G401.6 (cell line): Measurements from ENCODE around the gene B3GALNT1.

Source experiments
- FAIRE-seq: peaks from 2 replicates; lab custom pipeline; 2012; peaks lifted over from hg19 to GRCh38; lab: Jason Lieb, UNC

B3GALNT1 gene

DNA sequence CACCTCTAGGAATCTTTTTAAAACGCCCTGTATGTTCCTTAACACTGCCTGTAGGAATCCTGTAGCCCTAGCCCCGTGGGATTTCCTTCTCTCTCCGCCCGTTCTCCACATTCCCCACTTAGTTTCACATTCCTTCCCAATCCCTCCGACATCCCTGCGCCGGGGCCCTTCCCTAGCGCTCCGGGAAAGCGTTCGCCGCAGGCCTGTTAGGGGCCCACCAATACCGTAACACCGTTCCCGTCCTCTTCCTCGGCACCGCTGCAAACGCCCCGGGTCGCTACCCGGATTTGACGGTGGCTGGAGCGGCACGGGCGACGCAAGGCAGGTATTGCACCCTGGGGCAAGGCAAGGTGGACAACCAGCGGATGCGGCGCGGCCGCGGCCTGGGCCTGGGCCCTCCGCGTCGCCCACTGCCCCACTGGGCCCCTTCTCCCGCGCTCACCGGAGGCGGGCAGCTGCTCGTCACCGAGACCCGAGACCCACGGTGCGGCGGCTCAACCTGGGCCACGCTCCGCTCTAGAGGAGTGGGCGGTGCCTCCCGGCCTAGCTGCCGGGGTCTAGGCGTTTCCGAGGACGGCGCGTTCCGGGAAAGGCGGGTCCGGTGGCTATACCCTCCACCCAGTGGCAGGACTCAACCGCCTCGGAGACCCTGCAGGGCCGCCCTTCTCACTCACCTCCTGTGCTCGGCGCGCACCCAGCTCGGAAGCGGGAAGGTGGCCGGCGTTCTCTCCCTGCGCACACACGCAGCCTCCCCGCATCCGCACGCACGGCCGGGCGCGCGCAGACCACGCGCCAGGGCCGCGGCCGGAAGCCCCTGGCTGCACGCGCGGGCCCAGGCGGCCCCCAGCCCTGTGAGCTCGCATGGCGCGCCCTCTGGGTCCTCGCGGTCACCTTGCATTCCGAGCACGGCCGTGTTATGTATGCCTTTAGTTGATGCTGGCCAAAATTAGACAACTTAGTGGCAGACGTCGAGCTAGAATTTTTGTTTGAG, at the start of gene B3GALNT1:
B3GALNT1 (minus strand) TSS at position 789 of the 991 bp plus-strand sequence. CDS start 18,595 bp downstream, outside the sequence.
- no peak for FAIRE-seq

DNA sequence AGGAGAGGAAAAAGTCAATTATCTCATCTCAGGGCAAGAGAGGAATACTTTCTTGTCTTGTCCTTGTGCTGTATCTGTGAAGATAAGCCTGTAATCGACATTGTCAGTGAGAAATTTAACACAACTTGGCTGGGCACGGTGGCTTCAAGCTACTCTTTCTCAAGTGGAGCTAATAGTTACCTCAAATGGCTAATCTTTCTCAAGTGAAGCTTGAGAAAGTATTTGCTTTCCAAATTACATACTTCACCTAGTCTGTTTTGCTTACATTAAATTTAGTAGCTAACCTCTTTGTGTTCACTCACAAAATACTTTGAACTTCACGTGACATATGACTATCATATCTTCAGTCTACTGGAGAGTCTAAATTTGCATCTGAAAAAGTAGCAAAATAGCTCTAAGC, 48.3 kb upstream of the B3GALNT1 start:
- FAIRE-seq, result no peak

- FAIRE-seq, result no peak
These were observed 44.9 kb upstream of the B3GALNT1 start for GRCh38 chr3:161150001-161150525.

- FAIRE-seq, result no peak
These were observed 44.4 kb upstream of the B3GALNT1 start for GRCh38 chr3:161149529-161149928.

DNA sequence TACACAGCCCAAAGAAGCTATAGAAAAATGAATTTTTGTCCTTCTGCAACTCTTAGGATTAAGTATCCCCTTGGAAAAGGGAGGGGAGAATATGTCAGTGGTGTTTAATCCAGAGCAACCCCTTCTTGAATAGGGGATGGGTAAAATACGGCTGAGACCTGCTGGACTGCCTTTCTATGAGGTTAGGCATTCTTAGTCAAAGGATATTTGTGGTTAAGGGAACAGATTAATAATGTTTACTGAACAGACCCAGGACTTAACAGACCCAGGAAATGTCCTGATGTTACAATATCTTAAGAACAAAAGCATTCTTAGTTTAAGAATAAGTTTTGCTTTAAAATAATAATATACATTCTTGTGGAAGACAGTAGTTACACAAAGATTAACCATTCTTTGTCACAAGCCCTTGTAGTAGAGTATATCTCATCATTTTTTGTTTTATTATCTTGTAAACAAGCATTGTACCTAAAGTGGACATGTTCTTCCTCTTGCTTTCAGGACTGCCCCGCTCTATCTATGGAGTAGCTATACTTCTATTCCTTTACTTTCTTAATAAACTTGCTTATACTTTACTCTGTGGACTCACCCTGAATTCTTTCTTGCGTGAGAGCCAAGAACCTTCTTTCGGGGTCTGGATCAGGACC, 43.8 kb upstream of the B3GALNT1 start:
- no peak for FAIRE-seq

DNA sequence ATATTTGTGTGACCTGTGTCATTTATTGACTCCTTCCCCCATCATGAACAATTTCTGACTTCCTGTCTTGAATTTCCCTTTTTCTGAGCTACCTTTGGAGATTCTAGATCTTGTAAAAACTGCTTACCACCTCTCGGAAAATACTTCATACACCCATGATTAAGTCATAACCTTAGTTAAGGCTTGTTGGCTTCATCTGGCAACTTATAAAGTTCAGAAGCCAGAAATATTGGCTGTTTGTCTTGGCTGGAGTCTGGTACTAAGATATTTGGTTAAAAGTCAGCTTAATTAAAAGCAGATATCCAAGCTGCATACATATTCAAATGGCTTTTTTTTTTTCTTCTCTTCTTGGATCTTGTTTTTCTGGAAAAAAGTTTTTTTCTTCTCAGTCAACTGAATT, 37.3 kb upstream of the B3GALNT1 start:
- no peak for FAIRE-seq

GRCh38 chr3:161139686-161140085, 34.5 kb upstream of the B3GALNT1 start:
- FAIRE-seq, result no peak

- FAIRE-seq, result no peak
These were observed 32.1 kb upstream of the B3GALNT1 start for GRCh38 chr3:161137260-161137659.

- no peak for FAIRE-seq
These were observed 27.2 kb upstream of the B3GALNT1 start for GRCh38 chr3:161132391-161132790.

- FAIRE-seq, result no peak
These were observed 21.3 kb upstream of the B3GALNT1 start for GRCh38 chr3:161126495-161126894.

DNA sequence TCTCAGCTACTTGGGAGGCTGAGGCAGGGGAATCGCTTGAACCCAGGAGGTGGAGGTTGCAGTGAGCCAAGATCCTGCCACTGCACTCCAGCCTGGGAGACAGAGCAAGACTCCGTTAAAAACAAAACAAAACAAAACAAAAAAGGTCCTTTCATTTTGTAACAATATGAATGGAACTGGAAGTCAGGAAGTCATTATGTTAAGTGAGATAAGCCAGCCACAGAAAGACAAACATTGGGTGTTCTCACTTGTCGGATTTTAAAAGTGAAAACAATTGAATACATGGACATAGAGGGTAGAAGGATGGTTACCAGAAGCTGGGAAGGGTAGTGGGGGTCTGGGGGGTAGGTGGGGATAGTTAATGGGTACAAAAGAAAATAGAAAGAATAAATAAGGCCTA, 12.5 kb upstream of the B3GALNT1 start:
- no peak for FAIRE-seq

DNA sequence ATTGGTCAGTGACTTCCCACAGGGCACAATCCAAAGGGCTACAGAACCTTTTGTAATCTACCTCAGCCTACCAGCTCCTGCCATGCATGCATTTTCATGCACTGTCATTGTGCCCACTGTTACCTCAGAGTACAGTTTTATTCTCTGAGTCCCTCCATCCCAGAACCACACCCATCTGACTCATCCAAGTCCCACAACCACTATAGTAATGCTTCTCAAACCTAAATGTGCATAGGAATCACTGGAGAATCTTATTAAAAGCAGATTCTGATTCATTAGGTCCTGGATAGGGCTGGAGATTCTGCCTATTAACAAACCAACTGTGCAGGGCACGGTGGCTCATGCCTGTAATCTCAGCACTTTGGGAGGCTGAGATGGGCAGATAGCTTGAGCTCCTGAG, 3.7 kb upstream of the B3GALNT1 start:
- FAIRE-seq, result no peak

DNA sequence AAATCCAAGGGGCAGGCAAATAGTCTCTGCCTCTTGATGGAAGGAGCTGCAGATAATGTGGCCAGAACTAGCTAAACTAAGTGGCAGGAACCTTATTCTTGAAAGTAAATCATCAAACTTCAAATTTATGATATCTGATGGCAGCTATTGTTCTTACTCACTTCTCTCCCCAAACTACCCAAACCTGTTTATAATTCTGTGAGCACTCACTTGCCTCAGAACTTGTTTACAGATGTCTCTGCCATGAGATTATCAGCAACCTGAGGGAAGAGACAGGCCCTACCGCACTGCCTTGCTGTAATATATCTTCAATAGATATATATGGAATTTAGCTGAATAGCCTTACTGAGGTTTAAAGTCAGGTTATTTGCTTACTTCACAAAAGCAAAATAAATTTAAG, 2.2 kb upstream of the B3GALNT1 start:
- no peak for FAIRE-seq

DNA sequence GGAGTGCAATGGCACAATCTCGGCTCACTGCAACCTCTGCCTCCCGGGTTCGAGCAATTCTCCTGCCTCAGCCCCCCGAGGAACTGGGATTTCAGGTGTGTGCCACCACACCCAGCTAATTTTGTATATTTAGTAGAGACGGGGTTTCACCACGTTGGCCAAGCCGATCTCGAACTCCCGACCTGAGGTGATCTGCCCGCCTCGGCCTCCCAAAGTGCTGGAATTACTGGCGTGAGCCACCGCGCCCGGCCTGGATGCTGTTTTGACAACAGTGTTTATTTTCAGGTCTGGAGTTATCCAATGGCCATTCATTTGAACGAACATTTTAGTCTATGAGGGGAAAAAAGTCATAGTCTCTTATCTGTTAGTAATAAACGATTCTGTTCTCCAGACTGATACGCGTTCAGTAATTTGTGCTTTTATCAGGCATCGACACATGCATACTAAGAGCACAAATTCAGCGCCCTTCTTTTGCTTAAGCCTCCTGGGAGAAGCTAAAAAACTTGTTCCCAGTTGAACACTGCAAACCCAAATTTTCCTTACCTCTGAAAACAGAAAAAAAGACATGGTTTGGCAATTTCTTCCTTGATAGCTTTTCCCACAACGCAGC, 1.3 kb downstream of the B3GALNT1 start:
- no peak for FAIRE-seq

DNA sequence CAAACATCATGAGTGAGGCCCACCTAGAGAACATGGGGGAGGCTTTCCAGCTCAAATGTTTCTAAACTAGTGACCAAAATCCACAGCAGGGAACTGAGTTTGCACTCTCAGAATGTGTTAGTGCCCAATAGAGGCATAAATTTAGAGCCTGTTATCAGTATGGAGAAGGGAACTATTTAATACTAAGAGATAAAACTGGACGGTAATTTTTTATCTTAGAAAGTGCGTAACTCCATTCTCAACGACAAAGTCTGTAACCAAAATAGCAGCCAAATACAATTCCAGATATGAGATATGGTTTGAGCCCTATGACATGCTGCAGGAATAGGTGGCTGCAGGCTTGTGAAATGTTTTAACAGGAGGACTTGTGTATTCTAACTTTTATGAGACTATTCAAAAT, 3.5 kb downstream of the B3GALNT1 start:
- no peak for FAIRE-seq

GRCh38 chr3:161100994-161101393, 4.2 kb downstream of the B3GALNT1 start:
- FAIRE-seq, result no peak

- no peak for FAIRE-seq
These were observed 8.3 kb downstream of the B3GALNT1 start for GRCh38 chr3:161096771-161097367.

DNA sequence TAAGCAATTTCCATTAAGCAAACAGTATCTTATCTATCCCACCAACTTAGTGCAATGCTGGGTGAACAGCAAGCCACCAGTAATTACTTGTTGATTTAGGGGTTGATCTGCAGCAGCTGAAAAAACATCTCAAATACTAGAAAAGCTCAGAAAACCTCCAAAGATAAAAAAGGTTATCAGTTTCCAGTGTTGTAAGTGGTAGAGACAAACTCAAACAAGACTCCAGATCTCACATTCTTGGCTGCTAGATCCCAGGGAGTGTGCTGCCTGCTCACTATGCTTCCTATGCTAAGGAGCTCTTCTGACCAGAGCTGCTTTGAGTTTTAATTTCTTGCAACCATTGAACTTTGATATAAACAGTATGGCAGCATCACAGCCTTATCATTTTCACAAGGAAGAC, 11.3 kb downstream of the B3GALNT1 start:
- FAIRE-seq, result no peak

GRCh38 chr3:161084277-161084676, 20.9 kb downstream of the B3GALNT1 start:
- FAIRE-seq, result no peak

- FAIRE-seq, result no peak
These were observed 22.0 kb downstream of the B3GALNT1 start for GRCh38 chr3:161083131-161083530.

- FAIRE-seq, result no peak
These were observed 23.1 kb downstream of the B3GALNT1 start for GRCh38 chr3:161082063-161082462.

GRCh38 chr3:161081633-161082032, 23.5 kb downstream of the B3GALNT1 start:
- no peak for FAIRE-seq
